ENCODE results near the gene MALL.
"Not testable (repeated sequence)": the region's sequence is repeated elsewhere in the genome, so short reads cannot be mapped to it uniquely, and the experiment has no call there.

Gene MALL

DNA sequence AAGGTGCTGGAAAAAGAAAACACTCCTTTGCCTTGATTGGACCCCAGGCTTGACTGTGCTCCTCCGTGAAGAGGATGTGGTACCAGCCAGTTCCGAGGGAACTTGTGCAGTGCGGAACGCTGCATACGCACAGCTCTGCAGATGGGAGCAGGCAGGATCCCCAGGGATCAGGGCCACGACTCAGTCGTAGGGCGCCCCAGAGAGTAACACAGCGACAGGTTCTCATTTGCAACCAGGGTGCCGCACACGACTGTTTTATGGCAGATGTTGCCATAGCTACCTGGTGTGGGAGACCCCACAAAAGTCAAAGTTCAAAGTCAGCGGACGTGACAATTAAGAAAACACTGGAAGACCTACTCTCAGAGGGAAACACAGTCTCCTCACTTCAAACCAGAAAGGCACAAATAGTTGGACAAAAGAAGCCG, 779 bp downstream of the MALL start:
- no peak for TF ChIP-seq NFRKB (IDR thresholded peaks at IDR 0.05)
- no peak for TF ChIP-seq FOXA1 (IDR thresholded peaks at IDR 0.05)
- no peak for TF ChIP-seq LEF1 (IDR thresholded peaks at IDR 0.05; ENCODE audit: borderline replicate concordance)
- no peak for TF ChIP-seq ZNF384 (IDR thresholded peaks at IDR 0.05)
- no peak for TF ChIP-seq L3MBTL2 (conservative IDR thresholded peaks at IDR 0.05)
- TF ChIP-seq SP1 (IDR thresholded peaks at IDR 0.05), result no peak
- no peak for TF ChIP-seq TARDBP (IDR thresholded peaks at IDR 0.05)
- TF ChIP-seq SUZ12 (IDR thresholded peaks at IDR 0.05), result no peak
- no peak for TF ChIP-seq ARNT (IDR thresholded peaks at IDR 0.05)
- TF ChIP-seq BHLHE40 (IDR thresholded peaks at IDR 0.05; ENCODE audit: borderline replicate concordance), result no peak
- no peak for TF ChIP-seq PKNOX1 (IDR thresholded peaks at IDR 0.05)
- TF ChIP-seq HDGF (IDR thresholded peaks at IDR 0.05; ENCODE audit: borderline replicate concordance), result no peak
- no peak for TF ChIP-seq CTBP1 (IDR thresholded peaks at IDR 0.05; ENCODE audit: borderline replicate concordance)
- no peak for TF ChIP-seq FOXK2 (IDR thresholded peaks at IDR 0.05)
- no peak for TF ChIP-seq FOXM1 (IDR thresholded peaks at IDR 0.05; ENCODE audit: borderline replicate concordance)
- no peak for TF ChIP-seq ELF4 (IDR thresholded peaks at IDR 0.05)
- POLR2A ChIA-PET, result no interaction called here
- CTCF ChIA-PET, result no interaction called here
- DNase-seq (ENCODE audit: extremely low spot score), result no peak

GRCh38 chr2:110113961-110114591, 1.5 kb downstream of the MALL start:
- POLR2A ChIA-PET, result no interaction called here
- CTCF ChIA-PET, result no interaction called here
- no peak for TF ChIP-seq CTBP1 (IDR thresholded peaks at IDR 0.05; ENCODE audit: borderline replicate concordance)
- no peak for TF ChIP-seq ZNF384 (IDR thresholded peaks at IDR 0.05)
- no peak for DNase-seq (ENCODE audit: extremely low spot score)

GRCh38 chr2:110108291-110108690, 7.3 kb downstream of the MALL start:
- CTCF ChIA-PET; DNase-seq (ENCODE audit: extremely low spot score); POLR2A ChIA-PET: not testable (repeated sequence)

DNA sequence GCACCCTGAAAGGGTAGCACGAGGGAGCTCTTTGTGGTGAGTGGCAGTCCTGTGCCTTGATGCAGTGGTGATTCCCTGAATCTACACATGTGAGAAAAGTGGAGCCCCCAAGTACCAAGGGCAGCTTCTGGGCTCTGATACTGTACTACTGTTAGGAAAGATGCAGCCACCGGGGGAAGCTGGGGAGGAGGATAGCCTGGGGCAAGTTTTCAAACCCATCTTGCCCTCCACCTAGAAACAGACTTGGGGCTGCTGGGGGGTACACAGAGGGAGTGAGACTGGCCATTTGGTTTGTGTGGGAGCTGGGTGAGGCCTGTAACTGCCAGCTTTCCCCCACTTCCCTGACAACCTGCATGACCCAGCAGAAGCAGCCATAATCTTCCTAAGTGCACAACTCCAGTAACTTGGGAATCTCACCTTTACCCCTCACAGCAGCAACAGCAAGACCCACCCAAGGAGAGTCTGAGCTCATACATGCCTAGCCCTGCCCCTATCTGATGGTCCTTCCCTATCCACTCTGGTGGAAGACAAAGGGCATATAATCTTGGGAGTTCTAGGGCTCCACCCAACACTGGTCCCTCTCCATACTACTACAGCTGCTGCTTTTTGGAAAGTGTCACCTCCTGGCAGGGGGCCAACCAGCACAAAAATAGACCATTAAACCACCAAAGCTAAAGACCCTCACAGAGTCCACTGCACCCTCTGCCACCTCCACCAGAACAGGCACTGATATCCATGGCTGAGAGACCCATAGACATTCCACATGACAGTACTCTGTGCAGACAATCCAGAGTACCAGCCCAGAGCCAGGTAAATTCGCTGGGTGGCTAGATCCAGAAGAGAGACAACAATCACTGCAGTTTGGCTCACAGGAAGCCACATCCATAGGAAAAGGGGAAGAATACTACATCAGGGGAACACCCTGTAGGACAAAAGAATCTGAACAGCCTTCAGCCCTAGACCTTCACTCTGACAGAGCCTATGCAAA, 8.2 kb downstream of the MALL start:
- ChIA-PET CTCF (no interaction called here), POLR2A (no interaction called here)
- DNase-seq (ENCODE audit: extremely low spot score), result no peak
- TF ChIP-seq FOXM1 (IDR thresholded peaks at IDR 0.05; ENCODE audit: borderline replicate concordance) (no peak), SUZ12 (IDR thresholded peaks at IDR 0.05) (no peak), L3MBTL2 (conservative IDR thresholded peaks at IDR 0.05) (no peak), PKNOX1 (IDR thresholded peaks at IDR 0.05) (no peak), ELF4 (IDR thresholded peaks at IDR 0.05) (no peak), FOXA1 (IDR thresholded peaks at IDR 0.05) (no peak), TARDBP (IDR thresholded peaks at IDR 0.05) (no peak), LEF1 (IDR thresholded peaks at IDR 0.05; ENCODE audit: borderline replicate concordance) (no peak), FOXK2 (IDR thresholded peaks at IDR 0.05) (no peak), SP1 (IDR thresholded peaks at IDR 0.05) (no peak), ARNT (IDR thresholded peaks at IDR 0.05) (no peak), CTBP1 (IDR thresholded peaks at IDR 0.05; ENCODE audit: borderline replicate concordance) (no peak), HDGF (IDR thresholded peaks at IDR 0.05; ENCODE audit: borderline replicate concordance) (no peak), ZNF384 (IDR thresholded peaks at IDR 0.05) (no peak), NFRKB (IDR thresholded peaks at IDR 0.05) (no peak)

GRCh38 chr2:110106642-110107041, 9.0 kb downstream of the MALL start:
- DNase-seq (ENCODE audit: extremely low spot score), result no peak

More at GRCh38 chr2:110106642-110107041, 9.0 kb downstream of the MALL start:
- ChIA-PET POLR2A (no interaction called here), CTCF (interaction anchor here (1.4 kb wide), 1 partner anchor 9 kb away, joined by 6 read pairs; the partner anchor contains the start of gene MALL)
- TF ChIP-seq PKNOX1 (IDR thresholded peaks at IDR 0.05) (no peak), SP1 (IDR thresholded peaks at IDR 0.05) (no peak), ELF4 (IDR thresholded peaks at IDR 0.05) (no peak), FOXA1 (IDR thresholded peaks at IDR 0.05) (no peak), FOXK2 (IDR thresholded peaks at IDR 0.05) (no peak), HDGF (IDR thresholded peaks at IDR 0.05; ENCODE audit: borderline replicate concordance) (no peak), TARDBP (IDR thresholded peaks at IDR 0.05) (no peak), L3MBTL2 (conservative IDR thresholded peaks at IDR 0.05) (no peak), FOXM1 (IDR thresholded peaks at IDR 0.05; ENCODE audit: borderline replicate concordance) (no peak), LEF1 (IDR thresholded peaks at IDR 0.05; ENCODE audit: borderline replicate concordance) (no peak), ZNF384 (IDR thresholded peaks at IDR 0.05) (no peak), NFRKB (IDR thresholded peaks at IDR 0.05) (no peak)
